Liver (tissue), 1 donor: ENCODE results near the gene PHF11.

Experiments used
- FOXA1 ChIP-seq: IDR thresholded peaks from 2 replicates; pipeline ENCODE4 v1.6.1; 2016; ENCODE audit warnings: antibody characterized with exemption
- TF ChIP-seq, protein P1 (sequence below): IDR thresholded peaks from 2 replicates; pipeline ENCODE4 v1.6.1; 2016; ENCODE audit warnings: antibody characterized with exemption

- TF ChIP-seq FOXA1 = no peak
- TF ChIP-seq, protein P1, sequence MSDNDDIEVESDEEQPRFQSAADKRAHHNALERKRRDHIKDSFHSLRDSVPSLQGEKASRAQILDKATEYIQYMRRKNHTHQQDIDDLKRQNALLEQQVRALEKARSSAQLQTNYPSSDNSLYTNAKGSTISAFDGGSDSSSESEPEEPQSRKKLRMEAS = no peak
These were observed 70.7 kb downstream of the PHF11 start for GRCh38 chr13:49566461-49566860.
